ENCODE results near the gene KCTD8.

Gene KCTD8

DNA sequence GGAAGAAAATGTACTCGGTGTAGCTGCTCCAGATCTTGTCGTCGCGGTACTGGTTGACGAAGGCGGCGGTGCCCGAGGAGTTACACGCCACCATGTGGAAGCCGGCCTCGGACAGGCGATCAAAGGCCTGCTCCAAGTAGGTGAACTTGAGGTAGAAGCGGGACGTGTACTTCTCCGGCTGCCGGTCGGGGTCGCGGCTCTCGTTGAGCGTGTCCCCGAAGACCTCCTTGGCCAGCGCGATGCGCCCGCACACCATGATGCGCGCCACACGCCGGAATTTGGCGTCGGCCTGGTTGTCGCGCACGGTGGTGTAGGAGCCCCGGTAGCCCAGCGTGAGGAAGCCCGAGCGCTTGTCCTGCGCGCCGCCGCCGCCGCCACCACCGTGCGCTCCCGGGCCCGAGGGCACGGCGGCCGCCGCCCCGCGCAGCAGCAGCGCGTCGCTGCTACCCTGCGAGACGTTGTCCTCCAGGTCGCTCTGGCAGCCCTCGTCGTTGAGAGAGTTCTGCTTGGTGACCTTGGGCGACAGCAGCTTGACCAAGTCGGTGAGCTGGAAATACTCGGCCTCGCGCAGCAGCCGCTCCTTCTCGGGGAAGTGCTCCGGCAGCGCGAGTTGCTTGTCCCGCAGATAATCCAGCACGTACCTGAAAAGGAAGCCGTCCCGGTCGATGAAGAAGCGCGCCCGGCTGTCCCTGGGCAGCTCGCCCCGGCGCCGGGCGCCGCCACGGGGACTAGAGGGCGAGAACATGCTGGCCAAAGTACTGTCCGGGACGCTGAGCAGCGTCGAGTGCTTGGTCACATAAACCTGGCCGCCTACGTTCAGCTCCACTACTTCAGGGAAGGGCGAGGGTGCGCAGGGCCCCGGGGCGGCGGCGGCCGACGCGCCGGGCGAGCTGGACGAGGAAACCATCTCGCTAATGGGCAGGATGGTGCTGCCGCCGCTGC is 775 bp downstream of the KCTD8 start (continued):
- TF ChIP-seq, protein P1, sequence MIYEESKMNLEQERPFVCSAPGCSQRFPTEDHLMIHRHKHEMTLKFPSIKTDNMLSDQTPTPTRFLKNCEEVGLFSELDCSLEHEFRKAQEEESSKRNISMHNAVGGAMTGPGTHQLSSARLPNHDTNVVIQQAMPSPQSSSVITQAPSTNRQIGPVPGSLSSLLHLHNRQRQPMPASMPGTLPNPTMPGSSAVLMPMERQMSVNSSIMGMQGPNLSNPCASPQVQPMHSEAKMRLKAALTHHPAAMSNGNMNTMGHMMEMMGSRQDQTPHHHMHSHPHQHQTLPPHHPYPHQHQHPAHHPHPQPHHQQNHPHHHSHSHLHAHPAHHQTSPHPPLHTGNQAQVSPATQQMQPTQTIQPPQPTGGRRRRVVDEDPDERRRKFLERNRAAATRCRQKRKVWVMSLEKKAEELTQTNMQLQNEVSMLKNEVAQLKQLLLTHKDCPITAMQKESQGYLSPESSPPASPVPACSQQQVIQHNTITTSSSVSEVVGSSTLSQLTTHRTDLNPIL (CRISPR knock-in tag; IDR thresholded peaks at IDR 0.05; ENCODE audit: low read depth) = no peak
- no peak for TF ChIP-seq BACH2 (CRISPR knock-in tag; IDR thresholded peaks at IDR 0.05; ENCODE audit: borderline replicate concordance)

DNA sequence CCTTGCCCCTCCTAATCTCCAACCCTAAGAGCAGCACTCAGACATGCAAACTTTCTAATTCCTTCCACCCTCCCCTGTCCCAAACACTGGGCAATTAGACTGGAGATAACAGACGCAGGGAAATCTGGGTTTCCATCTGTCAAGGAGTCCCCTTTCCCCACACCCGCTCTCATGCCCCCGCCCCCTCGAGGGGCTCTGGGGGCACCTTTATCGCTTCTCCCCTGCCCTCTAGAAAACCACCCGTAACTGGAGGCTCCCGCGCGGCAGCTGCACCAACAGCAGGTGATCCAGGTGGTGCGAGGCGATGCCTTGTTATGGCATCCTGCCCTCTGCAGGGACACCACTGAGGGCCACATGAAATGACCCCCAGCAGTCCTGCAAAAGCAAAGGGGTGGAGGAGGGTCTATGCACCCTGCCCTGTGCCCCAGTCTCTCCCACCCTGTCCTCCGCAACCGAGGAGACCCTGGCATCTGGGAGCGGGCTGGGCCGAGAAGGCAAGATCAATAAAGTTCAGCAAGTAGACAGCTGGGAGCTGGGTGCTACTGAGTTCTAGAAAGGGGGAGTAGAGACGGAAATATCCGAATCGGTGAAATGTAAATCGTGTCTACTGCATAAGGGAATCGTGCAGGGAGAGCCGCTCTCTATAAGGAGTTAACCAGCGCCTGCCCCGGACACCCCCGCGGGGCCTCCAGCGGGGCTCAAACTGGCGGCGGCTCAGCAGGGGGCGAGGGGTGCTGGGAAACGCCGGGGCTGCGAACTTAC is 1.6 kb downstream of the KCTD8 start:
- TF ChIP-seq RARB (CRISPR knock-in tag; IDR thresholded peaks at IDR 0.05) = no peak
- TF ChIP-seq, protein P2, sequence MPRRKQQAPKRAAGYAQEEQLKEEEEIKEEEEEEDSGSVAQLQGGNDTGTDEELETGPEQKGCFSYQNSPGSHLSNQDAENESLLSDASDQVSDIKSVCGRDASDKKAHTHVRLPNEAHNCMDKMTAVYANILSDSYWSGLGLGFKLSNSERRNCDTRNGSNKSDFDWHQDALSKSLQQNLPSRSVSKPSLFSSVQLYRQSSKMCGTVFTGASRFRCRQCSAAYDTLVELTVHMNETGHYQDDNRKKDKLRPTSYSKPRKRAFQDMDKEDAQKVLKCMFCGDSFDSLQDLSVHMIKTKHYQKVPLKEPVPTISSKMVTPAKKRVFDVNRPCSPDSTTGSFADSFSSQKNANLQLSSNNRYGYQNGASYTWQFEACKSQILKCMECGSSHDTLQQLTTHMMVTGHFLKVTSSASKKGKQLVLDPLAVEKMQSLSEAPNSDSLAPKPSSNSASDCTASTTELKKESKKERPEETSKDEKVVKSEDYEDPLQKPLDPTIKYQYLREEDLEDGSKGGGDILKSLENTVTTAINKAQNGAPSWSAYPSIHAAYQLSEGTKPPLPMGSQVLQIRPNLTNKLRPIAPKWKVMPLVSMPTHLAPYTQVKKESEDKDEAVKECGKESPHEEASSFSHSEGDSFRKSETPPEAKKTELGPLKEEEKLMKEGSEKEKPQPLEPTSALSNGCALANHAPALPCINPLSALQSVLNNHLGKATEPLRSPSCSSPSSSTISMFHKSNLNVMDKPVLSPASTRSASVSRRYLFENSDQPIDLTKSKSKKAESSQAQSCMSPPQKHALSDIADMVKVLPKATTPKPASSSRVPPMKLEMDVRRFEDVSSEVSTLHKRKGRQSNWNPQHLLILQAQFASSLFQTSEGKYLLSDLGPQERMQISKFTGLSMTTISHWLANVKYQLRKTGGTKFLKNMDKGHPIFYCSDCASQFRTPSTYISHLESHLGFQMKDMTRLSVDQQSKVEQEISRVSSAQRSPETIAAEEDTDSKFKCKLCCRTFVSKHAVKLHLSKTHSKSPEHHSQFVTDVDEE (CRISPR knock-in tag; IDR thresholded peaks at IDR 0.05) = no peak
- TF ChIP-seq ZNF565 (CRISPR knock-in tag; conservative IDR thresholded peaks at IDR 0.05; ENCODE audit: low read depth) = no peak
- no peak for TF ChIP-seq ESRRG (CRISPR knock-in tag; IDR thresholded peaks at IDR 0.05)
- TF ChIP-seq ARNTL (CRISPR knock-in tag; IDR thresholded peaks at IDR 0.05; ENCODE audit: borderline replicate concordance, low read depth) = no peak
- no peak for TF ChIP-seq BACH2 (CRISPR knock-in tag; IDR thresholded peaks at IDR 0.05; ENCODE audit: borderline replicate concordance)
- no peak for TF ChIP-seq CSDC2 (CRISPR knock-in tag; IDR thresholded peaks at IDR 0.05)
- no peak for TF ChIP-seq TOX (CRISPR knock-in tag; IDR thresholded peaks at IDR 0.05; ENCODE audit: borderline replicate concordance)
- no peak for TF ChIP-seq TCF4 (CRISPR knock-in tag; IDR thresholded peaks at IDR 0.05; ENCODE audit: borderline replicate concordance)
- TF ChIP-seq ZNF70 (CRISPR knock-in tag; IDR thresholded peaks at IDR 0.05) = no peak
- TF ChIP-seq ZFP30 (CRISPR knock-in tag; IDR thresholded peaks at IDR 0.05) = no peak
- no peak for TF ChIP-seq PPARA (CRISPR knock-in tag; IDR thresholded peaks at IDR 0.05; ENCODE audit: borderline replicate concordance)
- ATAC-seq = no peak

DNA sequence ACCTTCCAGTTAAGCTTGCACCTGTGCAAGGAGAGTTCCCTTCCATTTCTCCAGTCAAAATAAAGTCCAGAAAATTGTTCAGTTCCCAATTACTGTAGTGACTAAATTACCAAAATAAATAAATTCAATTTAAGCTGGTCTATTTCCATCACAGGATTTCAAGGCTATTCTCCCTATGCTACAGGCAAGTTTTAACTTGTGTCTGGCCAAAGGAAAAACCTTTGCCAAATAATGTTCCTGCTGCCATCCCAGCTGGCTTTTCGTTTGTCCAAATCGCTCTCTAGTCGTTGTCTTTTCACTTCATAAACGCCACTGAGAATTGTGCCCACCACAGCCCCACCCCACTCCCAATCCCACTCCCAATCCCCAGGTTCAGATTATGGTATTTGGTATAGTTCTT is 2.4 kb downstream of the KCTD8 start:
- TF ChIP-seq, protein P2 (CRISPR knock-in tag; IDR thresholded peaks at IDR 0.05) = no peak
- TF ChIP-seq ARNTL (CRISPR knock-in tag; IDR thresholded peaks at IDR 0.05; ENCODE audit: borderline replicate concordance, low read depth) = no peak
- TF ChIP-seq ZNF8 (CRISPR knock-in tag; IDR thresholded peaks at IDR 0.05) = no peak
- no peak for ATAC-seq

DNA sequence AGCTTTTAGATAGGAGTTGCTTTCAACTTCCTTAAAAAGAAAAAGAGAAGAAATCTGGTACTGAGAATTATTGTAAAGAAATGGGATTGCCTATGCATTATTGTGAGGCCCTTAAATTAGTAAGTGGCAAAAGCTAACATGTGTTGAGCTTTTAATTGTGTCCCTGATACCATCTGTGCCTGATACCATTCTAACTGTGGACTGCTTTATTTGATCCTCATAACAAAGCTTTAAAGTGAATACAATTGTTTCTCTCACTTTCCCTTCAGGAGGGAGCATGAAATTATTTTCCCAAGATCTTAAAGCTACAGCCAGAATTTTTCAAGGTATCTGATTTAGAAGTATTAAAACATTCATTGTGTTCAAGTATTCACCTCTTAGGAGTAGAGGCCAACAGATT is 9.9 kb downstream of the KCTD8 start:
- TF ChIP-seq ARNTL (CRISPR knock-in tag; IDR thresholded peaks at IDR 0.05; ENCODE audit: borderline replicate concordance, low read depth) (no peak), ZNF8 (CRISPR knock-in tag; IDR thresholded peaks at IDR 0.05) (no peak), ZFP30 (CRISPR knock-in tag; IDR thresholded peaks at IDR 0.05) (no peak), SNAI2 (CRISPR knock-in tag; IDR thresholded peaks at IDR 0.05) (no peak), ESRRG (CRISPR knock-in tag; IDR thresholded peaks at IDR 0.05) (no peak), ISL1 (CRISPR knock-in tag; IDR thresholded peaks at IDR 0.05) (no peak), ZFP3 (CRISPR knock-in tag; IDR thresholded peaks at IDR 0.05) (no peak)

DNA sequence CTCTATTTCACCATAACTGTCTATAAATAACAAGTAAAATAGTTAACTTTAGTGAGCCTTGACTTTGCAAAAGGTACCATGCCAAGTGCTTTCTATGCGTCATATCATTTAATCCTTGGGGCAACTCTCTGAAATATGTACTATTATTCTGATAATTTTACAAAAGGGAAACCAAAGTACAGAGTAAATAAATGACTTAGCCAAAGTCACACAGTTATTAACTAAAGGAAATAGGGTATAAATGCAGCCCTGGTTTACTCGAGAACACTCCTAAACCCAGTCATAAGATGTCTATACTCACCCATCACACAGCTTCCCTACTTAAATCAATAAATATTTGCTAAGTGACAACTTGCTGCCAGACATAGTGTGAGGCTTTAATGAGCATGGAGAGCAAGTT is 14.4 kb downstream of the KCTD8 start:
- ATAC-seq = no peak
- TF ChIP-seq, protein P3, sequence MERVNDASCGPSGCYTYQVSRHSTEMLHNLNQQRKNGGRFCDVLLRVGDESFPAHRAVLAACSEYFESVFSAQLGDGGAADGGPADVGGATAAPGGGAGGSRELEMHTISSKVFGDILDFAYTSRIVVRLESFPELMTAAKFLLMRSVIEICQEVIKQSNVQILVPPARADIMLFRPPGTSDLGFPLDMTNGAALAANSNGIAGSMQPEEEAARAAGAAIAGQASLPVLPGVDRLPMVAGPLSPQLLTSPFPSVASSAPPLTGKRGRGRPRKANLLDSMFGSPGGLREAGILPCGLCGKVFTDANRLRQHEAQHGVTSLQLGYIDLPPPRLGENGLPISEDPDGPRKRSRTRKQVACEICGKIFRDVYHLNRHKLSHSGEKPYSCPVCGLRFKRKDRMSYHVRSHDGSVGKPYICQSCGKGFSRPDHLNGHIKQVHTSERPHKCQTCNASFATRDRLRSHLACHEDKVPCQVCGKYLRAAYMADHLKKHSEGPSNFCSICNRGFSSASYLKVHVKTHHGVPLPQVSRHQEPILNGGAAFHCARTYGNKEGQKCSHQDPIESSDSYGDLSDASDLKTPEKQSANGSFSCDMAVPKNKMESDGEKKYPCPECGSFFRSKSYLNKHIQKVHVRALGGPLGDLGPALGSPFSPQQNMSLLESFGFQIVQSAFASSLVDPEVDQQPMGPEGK (CRISPR knock-in tag; IDR thresholded peaks at IDR 0.05; ENCODE audit: borderline replicate concordance) = no peak
- no peak for TF ChIP-seq BACH2 (CRISPR knock-in tag; IDR thresholded peaks at IDR 0.05; ENCODE audit: borderline replicate concordance)
- no peak for TF ChIP-seq OSR1 (CRISPR knock-in tag; IDR thresholded peaks at IDR 0.05)
- TF ChIP-seq ZNF70 (CRISPR knock-in tag; IDR thresholded peaks at IDR 0.05) = no peak

More for the DNA sequence above, 9.9 kb downstream of the KCTD8 start:
- no peak for ATAC-seq
